Keratinocyte (primary cell): ENCODE measurements around the gene ENPP3. TPM values are rescaled to one million over a fixed set of nuclear protein-coding genes. Genes with fewer than 3 reads are reported as not detected.

Experiments used
- DNase-seq: peaks from one replicate; pipeline ENCODE4 v3.0.0-alpha.2; 2011; ENCODE audit warnings: low read depth, missing footprints, low spot score
- FAIRE-seq: peaks from 2 replicates; lab custom pipeline; 2011; peaks lifted over from hg19 to GRCh38; lab: Jason Lieb, UNC
- H2AFZ ChIP-seq: 2 replicates; pipeline ENCODE4 v1.6.0; 2012; ENCODE audit warnings: low read length, control low read depth, inconsistent platforms; ENCODE audit not compliant: control insufficient read depth
- H3K27ac ChIP-seq: 2 replicates; pipeline ENCODE4 v1.5.1; 2011; ENCODE audit warnings: low read length; ENCODE audit not compliant: control insufficient read depth, insufficient read depth
- H3K27me3 ChIP-seq: 3 replicates; pipeline ENCODE4 v1.6.0; 2011; ENCODE audit warnings: low read length; ENCODE audit not compliant: control insufficient read depth, insufficient read depth; ENCODE audit errors: extremely low read depth
- H3K36me3 ChIP-seq, 2 experiments: 2 replicates in 1 of 2; 3 replicates in 1 of 2; pipeline ENCODE4 v1.5.1; 2011; ENCODE audit warnings: low read length in 2 of 2, mild to moderate bottlenecking in 1 of 2; ENCODE audit not compliant: control insufficient read depth in 2 of 2, insufficient read depth in 2 of 2; ENCODE audit errors: extremely low read depth in 1 of 2
- H3K4me1 ChIP-seq: 3 replicates; pipeline ENCODE4 v1.5.1; 2011; ENCODE audit warnings: low read length; ENCODE audit not compliant: control insufficient read depth, insufficient read depth; ENCODE audit errors: extremely low read depth
- H3K4me2 ChIP-seq: 3 replicates; pipeline ENCODE4 v1.6.0; 2011; ENCODE audit warnings: low read depth, low read length; ENCODE audit not compliant: control insufficient read depth, insufficient read depth; ENCODE audit errors: extremely low read depth
- H3K4me3 ChIP-seq, 3 experiments: fragments of 200-600 bp in 1 of 3; sonication (generic) in 1 of 3; 2 replicates in 2 of 3; 3 replicates in 1 of 3; pipeline ENCODE4 v1.5.1; 2011 to 2016; ENCODE audit warnings: low read length in 3 of 3, mild to moderate bottlenecking in 3 of 3, control low read depth in 2 of 3, inconsistent platforms in 1 of 3, low read depth in 1 of 3, mixed read lengths in 1 of 3, mixed run types in 1 of 3, moderate library complexity in 1 of 3; ENCODE audit not compliant: control insufficient read depth in 2 of 3, insufficient read depth in 2 of 3; ENCODE audit errors: extremely low read depth in 1 of 3
- H3K79me2 ChIP-seq: 2 replicates; pipeline ENCODE4 v1.6.0; 2012; ENCODE audit warnings: low read length; ENCODE audit not compliant: control insufficient read depth, insufficient read depth
- H3K9ac ChIP-seq: 3 replicates; pipeline ENCODE4 v1.6.0; 2011; ENCODE audit warnings: low read length; ENCODE audit not compliant: control insufficient read depth, insufficient read depth; ENCODE audit errors: extremely low read depth
- H3K9me1 ChIP-seq: 3 replicates; pipeline ENCODE4 v1.6.0; 2011; ENCODE audit warnings: low read length; ENCODE audit not compliant: control insufficient read depth, insufficient read depth; ENCODE audit errors: extremely low read depth
- H3K9me3 ChIP-seq: 2 replicates; pipeline ENCODE4 v1.5.1; 2012; ENCODE audit warnings: low read depth, low read length; ENCODE audit not compliant: control insufficient read depth
- H4K20me1 ChIP-seq: 3 replicates; pipeline ENCODE4 v1.6.0; 2011; ENCODE audit warnings: low read length; ENCODE audit not compliant: control insufficient read depth, insufficient read depth; ENCODE audit errors: extremely low read depth
- CTCF ChIP-seq, 3 experiments: IDR thresholded peaks in 1 of 3; conservative IDR thresholded peaks in 1 of 3; optimal IDR thresholded peaks in 1 of 3; 2 replicates in 2 of 3; 3 replicates in 1 of 3; pipeline versions ENCODE3 to v1.5.1; 2011; ENCODE audit warnings: low read length in 3 of 3, mild to moderate bottlenecking in 3 of 3, moderate library complexity in 2 of 3, control low read depth in 1 of 3, inconsistent platforms in 1 of 3; ENCODE audit not compliant: insufficient read depth in 2 of 3; ENCODE audit errors: extremely low read depth in 1 of 3
- EZH2 ChIP-seq: IDR thresholded peaks from one replicate; pipeline ENCODE4 v1.6.1; 2012; ENCODE audit warnings: inconsistent platforms, mild to moderate bottlenecking, low read length, moderate library complexity
- dilution Hi-C: fragments of 300-500 bp; cut with MboI; formaldehyde crosslinking; loops from one replicate; pipeline ENCODE4 v1.7.0; 2020; ENCODE audit warnings: low sequenced_read_pairs; ENCODE audit not compliant: extremely low pct_ligation_motif_present
- polyA plus RNA-seq, 5 experiments: library from polyadenylated mRNA; depleted of rRNA in 3 of 5; stranded (reverse) in 3 of 5; stranded (forward) in 1 of 5; unstranded in 1 of 5; fragments of >200 nt; gene quantifications; 1 replicate in 1 of 5; 2 replicates in 3 of 5; 3 replicates in 1 of 5; pipeline versions ENCODE4 v1.2.1 to v1.2.3, GENCODE V29; 2011 to 2012; ENCODE audit warnings: missing spikeins in 2 of 5, low read depth in 1 of 5, low replicate concordance in 1 of 5

The ENPP3 gene
- polyA plus RNA-seq, 1 donor (not counting 4 experiments of a cell fraction or from before 2014, with no cell fraction given), result not detected

DNA sequence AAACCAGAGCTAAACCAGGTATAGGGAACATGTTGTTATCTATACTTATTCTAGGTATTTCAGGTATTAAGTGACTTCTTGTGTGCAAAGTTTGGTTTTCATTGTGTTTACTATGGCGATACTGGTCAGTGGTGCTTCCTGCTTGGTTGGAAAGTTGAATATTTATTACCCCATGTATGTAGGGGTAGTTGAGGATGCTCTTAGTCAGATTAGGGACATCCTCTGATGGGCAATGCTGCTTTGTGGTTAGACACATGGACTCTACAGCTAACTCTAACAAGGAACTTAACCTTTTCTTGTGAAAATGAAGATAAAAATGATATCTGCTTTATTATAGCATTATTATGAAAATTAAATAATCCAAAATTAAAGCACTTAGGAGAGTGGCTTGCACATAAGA is 126.6 kb downstream of the ENPP3 start:
- Histone ChIP-seq H3K27ac (no peak overlapping the region), H3K9me1 (no peaks in the 10 kb centered on the region), H3K9ac (no peak overlapping the region), H3K36me3 (no peaks in the 10 kb centered on the region), H3K27me3 (no peaks in the 10 kb centered on the region), H3K9me3 (no peaks in the 10 kb centered on the region), H2AFZ (no peak overlapping the region), H4K20me1 (no peaks in the 10 kb centered on the region), H3K4me3 (no peak overlapping the region), H3K4me1 (peaks cover 4% of the 10 kb centered on the region), H3K4me2 (no peak overlapping the region), H3K79me2 (no peaks in the 10 kb centered on the region)
- DNase-seq (no peak), FAIRE-seq (no peak)
- dilution Hi-C loops, result no loop called here
- TF ChIP-seq CTCF (optimal IDR thresholded peaks at IDR 0.05 in 1 of 3, IDR thresholded peaks at IDR 0.05 in 1 of 3, conservative IDR thresholded peaks at IDR 0.05 in 1 of 3; ENCODE audit: extremely low read depth in 1 of 3, insufficient read depth in 2 of 3, low read length in 3 of 3), result no peak
- TF ChIP-seq EZH2, result no peak

GRCh38 chr6:131764350-131764749 is 127.2 kb downstream of the ENPP3 start:
- no peak for FAIRE-seq
- no peaks in the 10 kb centered on the region for H3K9me3 ChIP-seq
- H3K9me1 ChIP-seq, result no peaks in the 10 kb centered on the region
- TF ChIP-seq CTCF (optimal IDR thresholded peaks at IDR 0.05 in 1 of 3, IDR thresholded peaks at IDR 0.05 in 1 of 3, conservative IDR thresholded peaks at IDR 0.05 in 1 of 3; ENCODE audit: extremely low read depth in 1 of 3, insufficient read depth in 2 of 3, low read length in 3 of 3) (no peak), EZH2 (no peak)
- no peaks in the 10 kb centered on the region for H3K36me3 ChIP-seq
- H3K4me2 ChIP-seq, result no peak overlapping the region
- no peak for DNase-seq
- H3K27me3 ChIP-seq, result no peaks in the 10 kb centered on the region
- no peak overlapping the region for H2AFZ ChIP-seq
- no peaks in the 10 kb centered on the region for H3K79me2 ChIP-seq
- H3K9ac ChIP-seq, result no peak overlapping the region
- dilution Hi-C loops, result no loop called here
- H3K27ac ChIP-seq, result no peak overlapping the region
- no peaks in the 10 kb centered on the region for H4K20me1 ChIP-seq
- no peak overlapping the region for H3K4me3 ChIP-seq
- H3K4me1 ChIP-seq, result peaks cover 4% of the 10 kb centered on the region
